GM18909 (cell line): Measurements from ENCODE around the gene ELOVL4.

ENCODE experiments used
- ATAC-seq: cut with Tn5 transposase; IDR thresholded peaks from one replicate; pipeline ENCODE4 v1.9.1; 2021; ENCODE audit warnings: mild to moderate bottlenecking; ENCODE audit not compliant: unreplicated experiment, poor library complexity

The ELOVL4 gene

GRCh38 chr6:79922018-79922417 lies 25.3 kb downstream of the ELOVL4 start:
- ATAC-seq: no peak

- no peak for ATAC-seq
Observed at GRCh38 chr6:79913369-79913768, 34.0 kb downstream of the ELOVL4 start.

- no peak for ATAC-seq
Observed at GRCh38 chr6:79911992-79912391, 35.4 kb downstream of the ELOVL4 start.

GRCh38 chr6:79909517-79909916 lies 37.8 kb downstream of the ELOVL4 start:
- ATAC-seq: no peak

GRCh38 chr6:79902046-79902445 lies 45.3 kb downstream of the ELOVL4 start:
- ATAC-seq: no peak

GRCh38 chr6:79898076-79898475 lies 49.3 kb downstream of the ELOVL4 start:
- no peak for ATAC-seq

- ATAC-seq: no peak
Observed at GRCh38 chr6:79896075-79896449, 51.3 kb downstream of the ELOVL4 start.

- ATAC-seq: no peak
Observed at GRCh38 chr6:79895382-79896074, 51.8 kb downstream of the ELOVL4 start.

GRCh38 chr6:79894939-79895338 lies 52.4 kb downstream of the ELOVL4 start:
- ATAC-seq: no peak

- no peak for ATAC-seq
Observed at GRCh38 chr6:79888587-79888986, 58.8 kb downstream of the ELOVL4 start.

GRCh38 chr6:79878142-79878748 lies 69.1 kb downstream of the ELOVL4 start:
- ATAC-seq: no peak

- no peak for ATAC-seq
Observed at GRCh38 chr6:79874531-79875134, 72.7 kb downstream of the ELOVL4 start.

- ATAC-seq: no peak
Observed at GRCh38 chr6:79872986-79873385, 74.4 kb downstream of the ELOVL4 start.

GRCh38 chr6:79872303-79872702 lies 75.0 kb downstream of the ELOVL4 start:
- ATAC-seq: no peak

GRCh38 chr6:79869600-79870084 lies 77.7 kb downstream of the ELOVL4 start:
- ATAC-seq: peak; percentile 100

GRCh38 chr6:79869184-79869583 lies 78.2 kb downstream of the ELOVL4 start:
- ATAC-seq: no peak

GRCh38 chr6:79868098-79868722 lies 79.1 kb downstream of the ELOVL4 start:
- ATAC-seq: peak; percentile 48
